Lung (tissue), 12 donors: Measurements from ENCODE around the gene SOCS2. TPM values are rescaled to one million over a fixed set of nuclear protein-coding genes. Genes with fewer than 3 reads are reported as not detected.

ENCODE experiments used
- ATAC-seq: fragments of 200-7000 bp; cut with Tn5 transposase; one replicate; pipeline ENCODE4 v1.9.1; 2020; ENCODE audit warnings: moderate number of reproducible peaks; ENCODE audit not compliant: insufficient read depth, low FRiP score
- DNase-seq, 3 donors: peaks; one replicate each; pipeline ENCODE4 v3.0.0-alpha.2; 2013 to 2017
- H3K27ac ChIP-seq, 2 donors: one replicate each; pipeline ENCODE4 v1.5.1; 2013; ENCODE audit warnings: mild to moderate bottlenecking in 2 of 2, moderate library complexity in 2 of 2, control low read depth in 1 of 2, inconsistent platforms in 1 of 2, low read depth in 1 of 2, low read length in 1 of 2
- H3K27me3 ChIP-seq, 3 donors: one replicate each; pipeline ENCODE4 v1.5.1; 2013; ENCODE audit warnings: low read length in 2 of 3; ENCODE audit not compliant: control insufficient read depth in 3 of 3, insufficient read depth in 3 of 3
- H3K36me3 ChIP-seq, 4 donors: one replicate each; pipeline ENCODE4 v1.5.1; 2013; ENCODE audit warnings: low read length in 4 of 4, mild to moderate bottlenecking in 1 of 4, moderate library complexity in 1 of 4; ENCODE audit not compliant: control insufficient read depth in 4 of 4, insufficient read depth in 4 of 4
- H3K4me1 ChIP-seq, 5 donors: one replicate each; pipeline ENCODE4 v1.5.1; 2013; ENCODE audit warnings: low read length in 5 of 5, mild to moderate bottlenecking in 2 of 5, moderate library complexity in 1 of 5; ENCODE audit not compliant: control insufficient read depth in 5 of 5, insufficient read depth in 5 of 5
- H3K4me3 ChIP-seq: one replicate; pipeline ENCODE4 v1.5.1; 2013; ENCODE audit warnings: mild to moderate bottlenecking, control low read depth, moderate library complexity
- H3K9ac ChIP-seq, 2 donors: one replicate each; pipeline ENCODE4 v1.5.1; 2013; ENCODE audit warnings: low read length in 2 of 2, control low read depth in 1 of 2; ENCODE audit not compliant: insufficient read depth in 1 of 2
- H3K9me3 ChIP-seq, 4 donors: one replicate each; pipeline ENCODE4 v1.5.1; 2013; ENCODE audit warnings: low read length in 3 of 4, mild to moderate bottlenecking in 1 of 4, moderate library complexity in 1 of 4; ENCODE audit not compliant: control insufficient read depth in 4 of 4, insufficient read depth in 3 of 4
- WGBS, 2 donors: extraction: QIAGEN DNeasy Blood & Tissue Kit; methylation state at CpG; one replicate each; pipeline ENCODE4 v1.1.7; 2013; 5-methylcytosine and 5-hydroxymethylcytosine counted together
- polyA plus RNA-seq, 2 donors: library from polyadenylated mRNA; stranded (reverse); fragments of 200-250 nt; gene quantifications; one replicate each; pipeline ENCODE4 v1.2.1, GENCODE V29; 2013
- total RNA-seq, 2 donors: library from RNA; depleted of rRNA in 1 of 2; stranded (reverse); fragments of >200 nt in 1 of 2; gene quantifications; one replicate each; pipeline ENCODE4 v1.2.1, GENCODE V29; 2014 to 2021
- TF ChIP-seq, protein P1 (sequence below): IDR thresholded peaks from 2 replicates; pipeline ENCODE4 v1.5.1; 2012; ENCODE audit warnings: mild to moderate bottlenecking; ENCODE audit errors: control extremely low read depth, extremely low read depth
- donor health status: control.
- donor health status: control.
- donor health status: Bipolar disorder and iron deficiency.
- donor health status: healthy.
- donor health status: DM: yes; HTN: yes; CAD: no.

The SOCS2 gene
- total and polyA plus RNA-seq, 4 donors: 26.9 to 45.1 (median 32.7) TPM

DNA sequence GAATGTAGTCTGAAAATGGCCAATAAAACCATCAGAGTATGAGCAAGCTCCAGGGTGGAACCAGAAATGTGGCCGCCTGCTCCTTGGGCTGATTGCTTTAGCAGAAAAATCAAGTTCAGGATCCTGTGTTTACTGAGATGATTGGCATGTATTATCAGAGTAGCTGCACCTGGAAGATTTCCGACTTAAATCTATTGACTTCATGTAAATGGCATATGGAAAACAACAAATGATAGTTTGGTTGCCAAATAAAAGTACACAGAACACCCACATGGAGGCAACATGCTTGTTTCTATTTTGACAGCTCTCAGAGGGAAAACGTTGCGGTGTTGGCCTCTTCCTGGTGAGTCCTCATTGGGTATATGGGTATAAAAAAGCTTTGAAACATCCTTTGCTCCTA is 31.3 kb downstream of the SOCS2 start:
- TF ChIP-seq, protein P1, sequence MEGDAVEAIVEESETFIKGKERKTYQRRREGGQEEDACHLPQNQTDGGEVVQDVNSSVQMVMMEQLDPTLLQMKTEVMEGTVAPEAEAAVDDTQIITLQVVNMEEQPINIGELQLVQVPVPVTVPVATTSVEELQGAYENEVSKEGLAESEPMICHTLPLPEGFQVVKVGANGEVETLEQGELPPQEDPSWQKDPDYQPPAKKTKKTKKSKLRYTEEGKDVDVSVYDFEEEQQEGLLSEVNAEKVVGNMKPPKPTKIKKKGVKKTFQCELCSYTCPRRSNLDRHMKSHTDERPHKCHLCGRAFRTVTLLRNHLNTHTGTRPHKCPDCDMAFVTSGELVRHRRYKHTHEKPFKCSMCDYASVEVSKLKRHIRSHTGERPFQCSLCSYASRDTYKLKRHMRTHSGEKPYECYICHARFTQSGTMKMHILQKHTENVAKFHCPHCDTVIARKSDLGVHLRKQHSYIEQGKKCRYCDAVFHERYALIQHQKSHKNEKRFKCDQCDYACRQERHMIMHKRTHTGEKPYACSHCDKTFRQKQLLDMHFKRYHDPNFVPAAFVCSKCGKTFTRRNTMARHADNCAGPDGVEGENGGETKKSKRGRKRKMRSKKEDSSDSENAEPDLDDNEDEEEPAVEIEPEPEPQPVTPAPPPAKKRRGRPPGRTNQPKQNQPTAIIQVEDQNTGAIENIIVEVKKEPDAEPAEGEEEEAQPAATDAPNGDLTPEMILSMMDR: no peak
- Histone ChIP-seq H3K4me3 (no peak overlapping the region), H3K9ac (no peak overlapping the region), H3K27me3 (no peaks in the 10 kb centered on the region), H3K9me3 (no peaks in the 10 kb centered on the region), H3K36me3 (no peaks in the 10 kb centered on the region), H3K27ac (no peak overlapping the region), H3K4me1 (peaks cover 0 to 9% (median 5%) of the 10 kb centered on the region in 5 donors)
- DNase-seq (peak in 2 of 3 donors; percentile 42 to 44), ATAC-seq (no peak)
- WGBS, 2 donors: 44 to 60% methylated on average over 4 of the region's 4 CpGs

- no peaks in the 10 kb centered on the region for H3K9me3 ChIP-seq
- H3K9ac ChIP-seq: no peak overlapping the region
- WGBS, 2 donors: 100% methylated on average over 1 of the region's 1 CpG
- no peak overlapping the region for H3K27ac ChIP-seq
- H3K4me3 ChIP-seq: no peak overlapping the region
- TF ChIP-seq, protein P1: no peak
- peaks cover 0 to 5% (median 2%) of the 10 kb centered on the region in 5 donors for H3K4me1 ChIP-seq
- ATAC-seq (no peak), DNase-seq (no peak)
- H3K27me3 ChIP-seq: no peaks in the 10 kb centered on the region
- no peaks in the 10 kb centered on the region for H3K36me3 ChIP-seq
These were observed 35.8 kb downstream of the SOCS2 start for GRCh38 chr12:93608313-93608712.

DNA sequence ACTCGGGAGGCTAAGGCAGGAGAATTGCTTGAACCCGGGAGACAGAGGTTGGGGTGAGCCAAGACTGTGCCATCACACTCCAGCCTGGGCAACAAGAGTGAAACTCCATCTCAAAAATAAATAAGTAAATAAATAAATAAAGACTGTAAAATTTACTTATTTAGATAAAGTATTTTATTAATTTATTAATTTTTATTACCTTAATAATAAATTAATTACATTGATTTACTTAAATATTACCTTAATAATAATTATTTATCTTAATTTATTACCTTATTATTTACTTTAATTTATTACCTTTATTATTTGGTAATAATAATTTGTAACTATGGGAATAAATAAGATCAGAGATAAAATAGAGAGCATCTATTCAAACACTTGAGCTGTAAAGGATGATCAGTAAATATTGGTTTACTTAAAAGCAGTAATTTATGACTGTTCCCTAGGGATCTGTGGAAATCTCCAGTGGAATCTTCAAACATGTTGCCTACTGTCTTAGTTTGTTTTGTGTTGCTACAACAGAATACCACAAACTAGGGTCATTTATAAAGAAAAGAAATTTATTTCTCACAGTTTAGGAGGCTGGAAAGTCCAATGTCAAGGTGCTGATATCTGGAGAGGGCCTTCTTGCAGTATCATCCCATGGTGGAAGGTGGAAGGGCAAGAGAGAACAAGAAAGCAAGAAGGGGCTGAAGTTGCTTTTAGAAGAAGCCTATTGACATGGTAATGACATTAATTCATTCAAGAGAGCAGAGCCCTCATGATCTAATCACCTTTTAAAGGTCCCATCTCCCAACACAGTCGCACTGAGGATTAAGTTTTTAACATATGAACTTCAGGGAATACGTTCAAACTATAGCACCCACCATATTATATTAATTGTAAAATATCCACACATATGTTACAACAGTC is 37.1 kb downstream of the SOCS2 start:
- Histone ChIP-seq H3K4me1 (no peaks in the 10 kb centered on the region), H3K4me3 (no peak overlapping the region), H3K9me3 (no peaks in the 10 kb centered on the region), H3K27ac (no peak overlapping the region), H3K9ac (no peak overlapping the region), H3K36me3 (no peaks in the 10 kb centered on the region), H3K27me3 (no peaks in the 10 kb centered on the region)
- DNase-seq (no peak), ATAC-seq (no peak)
- TF ChIP-seq, protein P1: no peak
- WGBS, 2 donors: 80 to 96% methylated on average over 4 of the region's 4 CpGs
